K562 (cell line): Measurements from ENCODE around the gene LAG3. TPM values are rescaled to one million over a fixed set of nuclear protein-coding genes. Genes with fewer than 3 reads are reported as not detected.
A peak's percentile ranks its signal among the peaks of the same experiment; 100 is the strongest.

Experiments used
- ATAC-seq: fragments of 200-7000 bp; cut with Tn5 transposase; 3 replicates; pipeline ENCODE4 v1.9.1; 2020; ENCODE audit warnings: moderate library complexity
- BruUV-seq: library from RNA; stranded (reverse); fragments of 400-500 nt; replicated peaks from 2 replicates; lab custom pipeline; 2021; lab: Mats Ljungman, UMichigan
- CTCF ChIA-PET: fragments of 300-600 bp; formaldehyde crosslinking; extraction: SDS; loops from one replicate; lab custom pipeline; 2021; ENCODE audit warnings: low intra/inter-chr PET ratio; lab: Yijun Ruan, JAX
- POLR2A ChIA-PET: fragments of 300-600, 350-650 bp; sonication (Branson Sonifier 250); formaldehyde crosslinking; extraction: SDS; loops from one replicate; lab custom pipeline; 2021; ENCODE audit warnings: antibody characterized with exemption, inconsistent platforms; lab: Yijun Ruan, JAX
- DNase-seq, 4 experiments: peaks; one replicate each; pipeline versions ENCODE4 v3.0.0 to v3.0.0-alpha.2; 2011 to 2018; ENCODE audit warnings: low spot score in 3 of 4, mixed read lengths in 3 of 4; ENCODE audit errors: extremely low read depth in 1 of 4
- FAIRE-seq: peaks from 2 replicates; lab custom pipeline; 2011; peaks lifted over from hg19 to GRCh38; lab: Jason Lieb, UNC
- H2AFZ ChIP-seq: 2 replicates; pipeline ENCODE4 v1.6.0; 2011; ENCODE audit warnings: low read depth, low read length, control low read depth, inconsistent platforms
- H3K27ac ChIP-seq: fragments of 200-600 bp; 3 replicates; pipeline ENCODE4 v1.8.0; 2011; ENCODE audit warnings: low read depth, mild to moderate bottlenecking, control low read depth, inconsistent platforms, low read length, moderate library complexity, mixed read lengths; ENCODE audit errors: extremely low read depth
- H3K27me3 ChIP-seq, 2 experiments: fragments of 300-600 bp in 1 of 2; 2 replicates in 1 of 2; 3 replicates in 1 of 2; pipeline versions ENCODE4 v1.6.0 to v1.8.0; 2011; ENCODE audit warnings: inconsistent platforms in 2 of 2, low read length in 2 of 2, mild to moderate bottlenecking in 1 of 2, mixed read lengths in 1 of 2, moderate library complexity in 1 of 2; ENCODE audit not compliant: control insufficient read depth in 2 of 2, insufficient read depth in 2 of 2
- H3K36me3 ChIP-seq: fragments of 300-600 bp; 3 replicates; pipeline ENCODE4 v1.8.0; 2011; ENCODE audit warnings: mild to moderate bottlenecking, low read length, inconsistent platforms; ENCODE audit not compliant: control insufficient read depth, insufficient read depth
- H3K4me1 ChIP-seq, 2 experiments: fragments of 200-600 bp in 1 of 2; replicated peaks in 1 of 2; 2 replicates in 1 of 2; 3 replicates in 1 of 2; pipeline versions ENCODE4 v1.5.1 to v1.8.0; 2011; ENCODE audit warnings: inconsistent platforms in 2 of 2, low read length in 2 of 2, mild to moderate bottlenecking in 1 of 2, mixed read lengths in 1 of 2, moderate library complexity in 1 of 2; ENCODE audit not compliant: control insufficient read depth in 2 of 2, insufficient read depth in 2 of 2
- H3K4me2 ChIP-seq: 2 replicates; pipeline ENCODE4 v1.6.1; 2011; ENCODE audit warnings: low read length, control low read depth, inconsistent platforms, mixed read lengths; ENCODE audit not compliant: insufficient read depth
- H3K4me3 ChIP-seq: fragments of 200-600 bp; sonication (generic), shearing (Covaris generic); 2 replicates; pipeline ENCODE4 v1.5.1; 2016; ENCODE audit warnings: control low read depth, inconsistent platforms
- H3K79me2 ChIP-seq: fragments of 200-600 bp; 3 replicates; pipeline ENCODE4 v1.8.0; 2011; ENCODE audit warnings: low read length, inconsistent platforms; ENCODE audit not compliant: control insufficient read depth, insufficient read depth
- H3K9ac ChIP-seq, 2 experiments: 2 replicates each; pipeline versions ENCODE4 v1.6.0 to v1.6.1; 2011; ENCODE audit warnings: low read depth in 2 of 2, low read length in 2 of 2, control low read depth in 1 of 2, inconsistent platforms in 1 of 2, mild to moderate bottlenecking in 1 of 2, mixed read lengths in 1 of 2; ENCODE audit not compliant: insufficient read depth in 1 of 2
- H3K9me1 ChIP-seq: one replicate; pipeline ENCODE4 v1.6.0; 2011; ENCODE audit warnings: inconsistent platforms, mild to moderate bottlenecking, low read length, moderate library complexity; ENCODE audit not compliant: control insufficient read depth, insufficient read depth
- H3K9me3 ChIP-seq: replicated peaks from 2 replicates; pipeline ENCODE4 v1.5.1; 2011; ENCODE audit warnings: low read depth, low read length, inconsistent platforms; ENCODE audit not compliant: control insufficient read depth, insufficient read depth
- H4K20me1 ChIP-seq: replicated peaks from 2 replicates; pipeline ENCODE4 v1.6.1; 2011; ENCODE audit warnings: low read length, inconsistent platforms, mixed read lengths; ENCODE audit not compliant: control insufficient read depth, insufficient read depth
- BRCA1 ChIP-seq, 2 experiments: fragments of 450-650 bp in 1 of 2; sonication (generic) in 1 of 2; formaldehyde crosslinking in 1 of 2; IDR thresholded peaks; 2 replicates each; pipeline versions ENCODE4 v1.5.0 to v1.6.1; 2017 to 2020; ENCODE audit warnings: mild to moderate bottlenecking in 1 of 2, missing genetic modification reagents in 1 of 2
- CREM ChIP-seq: IDR thresholded peaks from 2 replicates; pipeline ENCODE4 v1.6.1; 2014; ENCODE audit warnings: antibody characterized with exemption, low read depth
- PHF21A ChIP-seq: fragments of 450-650 bp; IDR thresholded peaks from 2 replicates; pipeline ENCODE4 v1.6.1; 2017; ENCODE audit warnings: low read depth, borderline replicate concordance
- PML ChIP-seq: IDR thresholded peaks from 2 replicates; pipeline ENCODE4 v1.6.1; 2012; ENCODE audit warnings: low read length, inconsistent platforms
- PURB ChIP-seq: sonication (generic); formaldehyde crosslinking; IDR thresholded peaks from 2 replicates; pipeline ENCODE4 v1.9.0; 2021; ENCODE audit warnings: low read depth, mild to moderate bottlenecking, missing genetic modification reagents
- SP1 ChIP-seq: sonication (generic); formaldehyde crosslinking; IDR thresholded peaks from 2 replicates; pipeline ENCODE4 v1.8.1; 2022; ENCODE audit warnings: mild to moderate bottlenecking, missing genetic modification reagents
- SRSF3 ChIP-seq: fragments of 200-400 bp; formaldehyde crosslinking; IDR thresholded peaks from 2 replicates; pipeline ENCODE4 v1.6.1; 2016; ENCODE audit warnings: mild to moderate bottlenecking, low read length, moderate library complexity; ENCODE audit not compliant: insufficient read depth
- ZEB2 ChIP-seq: fragments of 450-650 bp; IDR thresholded peaks from 2 replicates; pipeline ENCODE4 v1.6.1; 2016
- ZNF445 ChIP-seq: fragments of 250-450 bp; sonication (Bioruptor Pico); IDR thresholded peaks from 2 replicates; pipeline ENCODE4 v1.4.0; 2020; ENCODE audit warnings: low read depth, mild to moderate bottlenecking, moderate library complexity
- ZNF507 ChIP-seq: conservative IDR thresholded peaks from 2 replicates; pipeline ENCODE4 v1.6.1; 2017; ENCODE audit warnings: missing genetic modification characterization, missing compliant biosample characterization
- WGBS: fragments of 100-300 bp; shearing (Covaris generic); methylation state at CpG from one replicate; pipeline ENCODE4 v1.1.6; 2016; ENCODE audit warnings: low coverage, mixed read lengths; ENCODE audit not compliant: insufficient coverage; ENCODE audit errors: missing lambda C conversion rate; 5-methylcytosine and 5-hydroxymethylcytosine counted together
- in situ Hi-C: fragments of 300-500 bp; cut with MboI; formaldehyde crosslinking; loops from 4 replicates; pipeline ENCODE4 v1.15.0; 2018; ENCODE audit warnings: inconsistent platforms, mixed read lengths
- intact Hi-C: fragments of 100-400 bp; cut with micrococcal nuclease; formaldehyde crosslinking; loops from 2 replicates; pipeline ENCODE4 v1.14.2; 2022
- polyA plus RNA-seq, 8 experiments: library from polyadenylated mRNA; depleted of rRNA in 4 of 8; stranded (reverse) in 5 of 8; unstranded in 3 of 8; fragments of >200 nt; fragmentation: Nextera tagmentation in 2 of 8; fragmentation: Illumina TruSeq in 1 of 8; extraction: Ambion mirVana in 2 of 8; extraction: Trizol in 1 of 8; gene quantifications; 2 replicates each; pipeline versions ENCODE4 v1.2.1 to v1.2.3, GENCODE V29; 2011 to 2014; ENCODE audit warnings: inconsistent platforms in 1 of 8, missing spikeins in 1 of 8
- total RNA-seq, 7 experiments: library from RNA; depleted of rRNA in 6 of 7; stranded (reverse); fragments of >200 nt in 6 of 7; fragmentation: Illumina TruSeq in 2 of 7; extraction: Trizol in 2 of 7; gene quantifications; 2 replicates each; pipeline versions ENCODE4 v1.2.1 to v1.2.3, GENCODE V29; 2011 to 2021; ENCODE audit warnings: low replicate concordance in 1 of 7
- TF ChIP-seq, protein P1 (sequence below): fragments of 250-450 bp; sonication (Bioruptor Pico); IDR thresholded peaks from 2 replicates; pipeline ENCODE4 v1.4.0; 2020; ENCODE audit warnings: mild to moderate bottlenecking, moderate library complexity
- TF ChIP-seq, protein P2 (sequence below), 3 experiments: fragments of 200-800 bp in 1 of 3; fragments of 250-450 bp in 1 of 3; fragments of 450-650 bp in 1 of 3; sonication (Bioruptor Pico) in 1 of 3; sonication (Bioruptor generic) in 1 of 3; formaldehyde crosslinking in 1 of 3; IDR thresholded peaks; 2 replicates each; pipeline versions ENCODE4 v1.6.1 to v1.8.0; 2016 to 2022; ENCODE audit warnings: mild to moderate bottlenecking in 2 of 3, missing genetic modification characterization in 2 of 3, missing compliant biosample characterization in 1 of 3, moderate library complexity in 1 of 3
- TF ChIP-seq, protein P3 (sequence below): fragments of 250-450 bp; sonication (Bioruptor Pico); IDR thresholded peaks from 2 replicates; pipeline ENCODE4 v1.8.0; 2022; ENCODE audit warnings: inconsistent platforms, mild to moderate bottlenecking, moderate library complexity, borderline replicate concordance

LAG3 gene
- total and polyA plus RNA-seq, 9 of the 15 experiments (the other 6 are each of a cell fraction or from before 2014, with no cell fraction given) = 0.07 to 0.66 (median 0.09) TPM; not detected in 1

DNA sequence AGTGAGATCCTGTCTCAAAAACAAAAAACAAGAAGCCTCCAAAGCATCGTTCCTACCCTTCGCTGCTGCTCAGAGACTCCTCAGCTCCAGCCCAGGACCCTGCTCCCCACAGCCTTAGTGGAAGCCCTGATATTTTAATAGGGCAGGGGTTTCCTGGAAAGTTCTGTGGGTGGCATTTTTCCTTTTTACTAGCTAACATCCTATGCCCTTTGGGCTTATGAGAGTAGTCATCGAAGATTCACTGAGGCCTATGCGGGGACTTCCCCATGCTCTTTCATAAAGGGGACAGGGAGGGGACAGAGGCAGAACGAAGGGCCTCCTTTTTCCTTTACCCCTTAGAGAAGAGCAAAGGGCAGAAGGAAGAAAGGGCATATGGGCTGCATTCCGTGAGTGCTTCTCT is 8.3 kb downstream of the LAG3 start:
- FAIRE-seq (no peak), ATAC-seq (no peak), DNase-seq (no peak)
- Histone ChIP-seq H3K27ac (no peak overlapping the region), H4K20me1 (no peaks in the 10 kb centered on the region), H3K4me1 (peaks cover 5 to 18% of the 10 kb centered on the region in 2 experiments; a peak in 4 of 5 replicates), H3K36me3 (no peaks in the 10 kb centered on the region), H2AFZ (no peak overlapping the region), H3K4me3 (no peak overlapping the region), H3K9me1 (no peaks in the 10 kb centered on the region), H3K9ac (peak overlapping the region in 1 of 2 experiments; percentile 35; a peak in 1 of 4 replicates), H3K4me2 (no peak overlapping the region), H3K9me3 (no peaks in the 10 kb centered on the region), H3K27me3 (no peaks in the 10 kb centered on the region), H3K79me2 (no peaks in the 10 kb centered on the region)
- in situ Hi-C loops (no loop called here), intact Hi-C loops (no loop called here)
- WGBS = 56% methylated on average over 6 of the region's 6 CpGs
- POLR2A ChIA-PET = interaction anchor here (1.2 kb wide), 1 partner anchor 28 kb away, joined by 3 read pairs; the partner anchor contains the start of gene MLF2
- CTCF ChIA-PET = no interaction called here
- BruUV-seq = no TSS peak
- no peak for TF ChIP-seq ZNF445 (CRISPR knock-in tag)
- TF ChIP-seq SRSF3 = no peak
- TF ChIP-seq BRCA1 (IDR thresholded peaks at IDR 0.05) = no peak
- TF ChIP-seq BRCA1 (CRISPR knock-in tag; IDR thresholded peaks at IDR 0.05) = no peak
- no peak for TF ChIP-seq ZEB2
- TF ChIP-seq PURB (CRISPR knock-in tag) = no peak
- TF ChIP-seq, protein P1, sequence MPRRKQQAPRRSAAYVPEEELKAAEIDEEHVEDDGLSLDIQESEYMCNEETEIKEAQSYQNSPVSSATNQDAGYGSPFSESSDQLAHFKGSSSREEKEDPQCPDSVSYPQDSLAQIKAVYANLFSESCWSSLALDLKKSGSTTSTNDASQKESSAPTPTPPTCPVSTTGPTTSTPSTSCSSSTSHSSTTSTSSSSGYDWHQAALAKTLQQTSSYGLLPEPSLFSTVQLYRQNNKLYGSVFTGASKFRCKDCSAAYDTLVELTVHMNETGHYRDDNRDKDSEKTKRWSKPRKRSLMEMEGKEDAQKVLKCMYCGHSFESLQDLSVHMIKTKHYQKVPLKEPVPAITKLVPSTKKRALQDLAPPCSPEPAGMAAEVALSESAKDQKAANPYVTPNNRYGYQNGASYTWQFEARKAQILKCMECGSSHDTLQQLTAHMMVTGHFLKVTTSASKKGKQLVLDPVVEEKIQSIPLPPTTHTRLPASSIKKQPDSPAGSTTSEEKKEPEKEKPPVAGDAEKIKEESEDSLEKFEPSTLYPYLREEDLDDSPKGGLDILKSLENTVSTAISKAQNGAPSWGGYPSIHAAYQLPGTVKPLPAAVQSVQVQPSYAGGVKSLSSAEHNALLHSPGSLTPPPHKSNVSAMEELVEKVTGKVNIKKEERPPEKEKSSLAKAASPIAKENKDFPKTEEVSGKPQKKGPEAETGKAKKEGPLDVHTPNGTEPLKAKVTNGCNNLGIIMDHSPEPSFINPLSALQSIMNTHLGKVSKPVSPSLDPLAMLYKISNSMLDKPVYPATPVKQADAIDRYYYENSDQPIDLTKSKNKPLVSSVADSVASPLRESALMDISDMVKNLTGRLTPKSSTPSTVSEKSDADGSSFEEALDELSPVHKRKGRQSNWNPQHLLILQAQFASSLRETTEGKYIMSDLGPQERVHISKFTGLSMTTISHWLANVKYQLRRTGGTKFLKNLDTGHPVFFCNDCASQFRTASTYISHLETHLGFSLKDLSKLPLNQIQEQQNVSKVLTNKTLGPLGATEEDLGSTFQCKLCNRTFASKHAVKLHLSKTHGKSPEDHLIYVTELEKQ = no peak
- TF ChIP-seq, protein P2, sequence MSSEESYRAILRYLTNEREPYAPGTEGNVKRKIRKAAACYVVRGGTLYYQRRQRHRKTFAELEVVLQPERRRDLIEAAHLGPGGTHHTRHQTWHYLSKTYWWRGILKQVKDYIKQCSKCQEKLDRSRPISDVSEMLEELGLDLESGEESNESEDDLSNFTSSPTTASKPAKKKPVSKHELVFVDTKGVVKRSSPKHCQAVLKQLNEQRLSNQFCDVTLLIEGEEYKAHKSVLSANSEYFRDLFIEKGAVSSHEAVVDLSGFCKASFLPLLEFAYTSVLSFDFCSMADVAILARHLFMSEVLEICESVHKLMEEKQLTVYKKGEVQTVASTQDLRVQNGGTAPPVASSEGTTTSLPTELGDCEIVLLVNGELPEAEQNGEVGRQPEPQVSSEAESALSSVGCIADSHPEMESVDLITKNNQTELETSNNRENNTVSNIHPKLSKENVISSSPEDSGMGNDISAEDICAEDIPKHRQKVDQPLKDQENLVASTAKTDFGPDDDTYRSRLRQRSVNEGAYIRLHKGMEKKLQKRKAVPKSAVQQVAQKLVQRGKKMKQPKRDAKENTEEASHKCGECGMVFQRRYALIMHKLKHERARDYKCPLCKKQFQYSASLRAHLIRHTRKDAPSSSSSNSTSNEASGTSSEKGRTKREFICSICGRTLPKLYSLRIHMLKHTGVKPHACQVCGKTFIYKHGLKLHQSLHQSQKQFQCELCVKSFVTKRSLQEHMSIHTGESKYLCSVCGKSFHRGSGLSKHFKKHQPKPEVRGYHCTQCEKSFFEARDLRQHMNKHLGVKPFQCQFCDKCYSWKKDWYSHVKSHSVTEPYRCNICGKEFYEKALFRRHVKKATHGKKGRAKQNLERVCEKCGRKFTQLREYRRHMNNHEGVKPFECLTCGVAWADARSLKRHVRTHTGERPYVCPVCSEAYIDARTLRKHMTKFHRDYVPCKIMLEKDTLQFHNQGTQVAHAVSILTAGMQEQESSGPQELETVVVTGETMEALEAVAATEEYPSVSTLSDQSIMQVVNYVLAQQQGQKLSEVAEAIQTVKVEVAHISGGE (CRISPR knock-in tag; IDR thresholded peaks at IDR 0.05) = no peak
- no peak for TF ChIP-seq PHF21A
- TF ChIP-seq SP1 = no peak
- no peak for TF ChIP-seq CREM
- TF ChIP-seq, protein P3, sequence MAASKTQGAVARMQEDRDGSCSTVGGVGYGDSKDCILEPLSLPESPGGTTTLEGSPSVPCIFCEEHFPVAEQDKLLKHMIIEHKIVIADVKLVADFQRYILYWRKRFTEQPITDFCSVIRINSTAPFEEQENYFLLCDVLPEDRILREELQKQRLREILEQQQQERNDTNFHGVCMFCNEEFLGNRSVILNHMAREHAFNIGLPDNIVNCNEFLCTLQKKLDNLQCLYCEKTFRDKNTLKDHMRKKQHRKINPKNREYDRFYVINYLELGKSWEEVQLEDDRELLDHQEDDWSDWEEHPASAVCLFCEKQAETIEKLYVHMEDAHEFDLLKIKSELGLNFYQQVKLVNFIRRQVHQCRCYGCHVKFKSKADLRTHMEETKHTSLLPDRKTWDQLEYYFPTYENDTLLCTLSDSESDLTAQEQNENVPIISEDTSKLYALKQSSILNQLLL (CRISPR knock-in tag) = no peak
- no peak for TF ChIP-seq ZNF507 (tag)
- no peak for TF ChIP-seq PML
